ENCODE data around the gene CRISPLD2. TPM values are rescaled to one million over a fixed set of nuclear protein-coding genes. Genes with fewer than 3 reads are reported as not detected.

Gene CRISPLD2
- total RNA-seq, 3 donors from 2014 or later (not counting 1 experiment from before 2014, with no cell fraction given), result 0.86 to 6.3 TPM; not detected in 1

DNA sequence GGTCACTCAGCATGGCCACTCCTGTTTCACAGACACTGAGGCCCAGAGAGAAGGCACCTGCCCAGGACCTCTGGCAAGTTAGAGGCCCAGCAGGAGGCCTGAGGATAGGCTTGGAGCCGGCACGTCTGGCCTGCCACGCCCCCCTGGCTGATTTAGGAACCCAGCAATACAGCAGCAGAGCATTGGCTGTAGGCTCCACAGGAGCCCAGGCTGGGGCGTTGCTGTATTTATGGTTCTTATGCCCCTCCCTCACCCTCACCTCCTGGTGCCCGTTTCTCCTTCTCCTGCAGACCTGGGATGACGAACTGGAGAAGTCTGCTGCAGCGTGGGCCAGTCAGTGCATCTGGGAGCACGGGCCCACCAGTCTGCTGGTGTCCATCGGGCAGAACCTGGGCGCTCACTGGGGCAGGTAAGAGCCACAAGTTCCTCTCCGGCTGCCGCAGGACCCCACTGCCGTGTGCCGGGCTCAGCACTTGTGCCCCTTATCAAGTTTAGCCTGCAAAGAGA is 25.8 kb downstream of the CRISPLD2 start:
- ATAC-seq (no peak), DNase-seq (no peak)
- Mint-ChIP-seq H3K4me1 (no peaks in the 10 kb centered on the region), H3K27me3 (ENCODE audit: low read depth in 2 of 2) (peaks cover 34 to 50% of the 10 kb centered on the region in 2 donors), H3K4me3 (no peak overlapping the region), H3K36me3 (no peaks in the 10 kb centered on the region), H3K27ac (no peak overlapping the region), H3K9me3 (no peaks in the 10 kb centered on the region)
- H3K4me3 ChIP-seq (ENCODE audit: low read length), result no peak overlapping the region
- no peaks in the 10 kb centered on the region for H3K4me1 ChIP-seq (ENCODE audit: control insufficient read depth, insufficient read depth, low read length)
- intact Hi-C loops (cut with micrococcal nuclease), result no loop called here
- 88% methylated on average over 14 of the region's 14 CpGs for WGBS (ENCODE audit: insufficient coverage)
- TF ChIP-seq, protein P1, sequence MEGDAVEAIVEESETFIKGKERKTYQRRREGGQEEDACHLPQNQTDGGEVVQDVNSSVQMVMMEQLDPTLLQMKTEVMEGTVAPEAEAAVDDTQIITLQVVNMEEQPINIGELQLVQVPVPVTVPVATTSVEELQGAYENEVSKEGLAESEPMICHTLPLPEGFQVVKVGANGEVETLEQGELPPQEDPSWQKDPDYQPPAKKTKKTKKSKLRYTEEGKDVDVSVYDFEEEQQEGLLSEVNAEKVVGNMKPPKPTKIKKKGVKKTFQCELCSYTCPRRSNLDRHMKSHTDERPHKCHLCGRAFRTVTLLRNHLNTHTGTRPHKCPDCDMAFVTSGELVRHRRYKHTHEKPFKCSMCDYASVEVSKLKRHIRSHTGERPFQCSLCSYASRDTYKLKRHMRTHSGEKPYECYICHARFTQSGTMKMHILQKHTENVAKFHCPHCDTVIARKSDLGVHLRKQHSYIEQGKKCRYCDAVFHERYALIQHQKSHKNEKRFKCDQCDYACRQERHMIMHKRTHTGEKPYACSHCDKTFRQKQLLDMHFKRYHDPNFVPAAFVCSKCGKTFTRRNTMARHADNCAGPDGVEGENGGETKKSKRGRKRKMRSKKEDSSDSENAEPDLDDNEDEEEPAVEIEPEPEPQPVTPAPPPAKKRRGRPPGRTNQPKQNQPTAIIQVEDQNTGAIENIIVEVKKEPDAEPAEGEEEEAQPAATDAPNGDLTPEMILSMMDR (IDR thresholded peaks at IDR 0.05), result no peak
- no peaks in the 10 kb centered on the region for H3K36me3 ChIP-seq (ENCODE audit: control insufficient read depth, insufficient read depth, low read length)
- no peaks in the 10 kb centered on the region for H3K9me3 ChIP-seq (ENCODE audit: control insufficient read depth, insufficient read depth, low read length)
- H3K27me3 ChIP-seq (ENCODE audit: control insufficient read depth, insufficient read depth, low read length), result no peaks in the 10 kb centered on the region
- no peak overlapping the region for H3K27ac ChIP-seq (ENCODE audit: low read length)

DNA sequence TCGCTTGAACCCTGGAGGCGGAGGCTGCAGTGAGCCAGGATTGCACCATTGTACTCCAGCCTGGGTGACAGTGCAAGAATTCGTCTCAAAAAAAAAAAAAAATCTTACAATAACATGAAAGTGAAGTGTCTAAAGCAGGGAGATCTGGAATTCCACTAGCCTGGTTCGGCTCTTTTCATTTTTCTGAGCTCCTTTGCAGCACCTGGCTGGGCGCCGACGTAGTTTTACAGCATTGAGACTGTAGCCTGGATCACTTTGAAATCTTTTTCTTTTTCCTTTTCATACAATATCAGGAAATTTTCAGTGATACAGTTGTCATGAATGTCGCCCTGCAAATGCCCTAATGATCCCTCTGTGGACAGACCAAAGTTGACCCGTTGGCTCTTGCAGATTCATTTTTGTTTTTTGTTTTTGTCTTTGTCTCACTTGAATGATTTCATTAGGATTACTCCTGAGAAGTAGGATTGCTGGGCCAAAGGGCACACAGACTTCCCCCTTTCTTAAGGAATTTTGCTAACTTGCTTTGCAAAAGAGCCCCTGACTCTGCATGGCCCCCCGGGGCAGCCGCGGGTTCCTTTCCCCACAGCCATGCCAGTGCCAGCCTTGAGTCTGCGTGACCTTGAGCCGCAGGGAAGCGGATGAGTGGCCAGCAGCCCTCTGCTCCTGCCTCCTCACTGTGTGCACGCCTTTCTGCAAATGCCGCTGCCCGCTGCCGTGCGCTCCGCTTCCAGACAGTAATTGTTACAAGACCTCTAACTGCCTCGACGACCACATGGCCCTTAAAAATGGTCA is 28.0 kb downstream of the CRISPLD2 start:
- DNase-seq (no peak), ATAC-seq (no peak)
- no peaks in the 10 kb centered on the region for H3K36me3 ChIP-seq (ENCODE audit: control insufficient read depth, insufficient read depth, low read length)
- TF ChIP-seq, protein P1 (IDR thresholded peaks at IDR 0.05), result no peak
- no peak overlapping the region for H3K27ac ChIP-seq (ENCODE audit: low read length)
- intact Hi-C loops (cut with micrococcal nuclease), result no loop called here
- H3K9me3 ChIP-seq (ENCODE audit: control insufficient read depth, insufficient read depth, low read length), result no peaks in the 10 kb centered on the region
- Mint-ChIP-seq H3K36me3 (no peaks in the 10 kb centered on the region), H3K27ac (no peak overlapping the region), H3K27me3 (ENCODE audit: low read depth in 2 of 2) (peaks cover 17 to 32% of the 10 kb centered on the region in 2 donors), H3K4me1 (no peaks in the 10 kb centered on the region), H3K9me3 (no peaks in the 10 kb centered on the region), H3K4me3 (no peak overlapping the region)
- H3K4me1 ChIP-seq (ENCODE audit: control insufficient read depth, insufficient read depth, low read length), result no peaks in the 10 kb centered on the region
- no peaks in the 10 kb centered on the region for H3K27me3 ChIP-seq (ENCODE audit: control insufficient read depth, insufficient read depth, low read length)
- no peak overlapping the region for H3K4me3 ChIP-seq (ENCODE audit: low read length)
- 68% methylated on average over 22 of the region's 23 CpGs for WGBS (ENCODE audit: insufficient coverage)

DNA sequence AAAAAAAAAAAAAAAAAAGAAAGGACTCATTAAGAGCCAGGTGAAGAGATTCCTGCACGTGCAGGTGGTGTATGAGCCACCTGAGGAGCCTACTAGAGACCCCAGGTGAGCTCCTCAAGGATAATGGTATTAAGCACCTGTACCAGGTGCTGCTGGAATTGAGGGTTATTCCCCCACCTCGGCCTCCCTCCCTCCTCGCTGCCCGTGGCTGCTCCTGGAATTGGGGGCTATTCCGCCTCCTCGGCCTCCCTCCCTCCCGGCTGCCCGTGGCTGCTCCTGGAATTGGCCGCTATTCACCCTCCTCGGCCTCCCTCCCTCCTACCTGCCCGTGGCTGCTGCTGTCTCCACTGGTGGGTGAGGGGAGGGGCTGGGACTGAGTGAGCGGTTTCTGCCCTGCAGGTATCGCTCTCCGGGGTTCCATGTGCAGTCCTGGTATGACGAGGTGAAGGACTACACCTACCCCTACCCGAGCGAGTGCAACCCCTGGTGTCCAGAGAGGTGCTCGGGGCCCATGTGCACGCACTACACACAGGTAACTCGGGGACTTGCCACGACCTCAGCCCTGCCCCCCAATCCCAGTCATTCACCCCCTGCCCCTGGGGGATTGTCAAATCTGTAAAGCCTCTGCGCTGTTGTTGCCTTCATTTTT is 29.3 kb downstream of the CRISPLD2 start:
- WGBS (ENCODE audit: insufficient coverage), result 77% methylated on average over 19 of the region's 22 CpGs
- H3K4me1 Mint-ChIP-seq, result no peaks in the 10 kb centered on the region
- H3K36me3 ChIP-seq (ENCODE audit: control insufficient read depth, insufficient read depth, low read length), result no peaks in the 10 kb centered on the region

More for the DNA sequence above, 29.3 kb downstream of the CRISPLD2 start:
- Histone ChIP-seq H3K4me1 (ENCODE audit: control insufficient read depth, insufficient read depth, low read length) (no peaks in the 10 kb centered on the region), H3K9me3 (ENCODE audit: control insufficient read depth, insufficient read depth, low read length) (no peaks in the 10 kb centered on the region), H3K27ac (ENCODE audit: low read length) (no peak overlapping the region), H3K4me3 (ENCODE audit: low read length) (no peak overlapping the region), H3K27me3 (ENCODE audit: control insufficient read depth, insufficient read depth, low read length) (no peaks in the 10 kb centered on the region)
- DNase-seq (no peak), ATAC-seq (no peak)
- H3K27ac Mint-ChIP-seq, result no peak overlapping the region
- TF ChIP-seq, protein P1 (IDR thresholded peaks at IDR 0.05), result no peak
- intact Hi-C loops (cut with micrococcal nuclease), result no loop called here
- H3K36me3 Mint-ChIP-seq, result no peaks in the 10 kb centered on the region
- no peak overlapping the region for H3K4me3 Mint-ChIP-seq
- no peaks in the 10 kb centered on the region for H3K9me3 Mint-ChIP-seq
- H3K27me3 Mint-ChIP-seq (ENCODE audit: low read depth in 2 of 2), result peaks cover 13 to 19% of the 10 kb centered on the region in 2 donors

All from natural killer cell (primary cell).